ENCODE data around the gene MYO1D. TPM values are rescaled to one million over a fixed set of nuclear protein-coding genes. Genes with fewer than 3 reads are reported as not detected.

Gene MYO1D
- total RNA-seq, 1 donor = 94.0 TPM

DNA sequence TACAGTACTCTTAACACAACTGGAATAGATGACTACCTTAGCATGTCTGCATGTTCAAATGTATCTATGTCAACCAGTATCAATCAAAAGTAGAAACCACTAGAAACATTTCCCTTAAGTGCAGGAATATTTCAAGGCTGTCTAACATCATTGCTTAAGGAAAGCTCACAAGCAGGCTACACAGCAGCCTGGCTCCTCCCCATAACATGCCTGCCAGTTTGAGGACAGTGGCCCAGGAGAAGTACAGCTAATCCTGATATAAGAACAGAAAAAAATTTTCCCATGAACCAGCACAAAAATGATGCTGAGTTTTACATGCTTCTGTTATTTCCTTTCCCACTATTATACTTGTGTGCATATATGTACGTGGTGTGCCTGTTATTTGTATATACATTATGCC, 175.1 kb downstream of the MYO1D start:
- no peak overlapping the region for H3K4me3 ChIP-seq (ENCODE audit: low read depth, low read length)
- no peak for DNase-seq (ENCODE audit: low read depth)
- no peak for TF ChIP-seq CTCF (IDR thresholded peaks at IDR 0.05; ENCODE audit: insufficient read depth, low read length)

DNA sequence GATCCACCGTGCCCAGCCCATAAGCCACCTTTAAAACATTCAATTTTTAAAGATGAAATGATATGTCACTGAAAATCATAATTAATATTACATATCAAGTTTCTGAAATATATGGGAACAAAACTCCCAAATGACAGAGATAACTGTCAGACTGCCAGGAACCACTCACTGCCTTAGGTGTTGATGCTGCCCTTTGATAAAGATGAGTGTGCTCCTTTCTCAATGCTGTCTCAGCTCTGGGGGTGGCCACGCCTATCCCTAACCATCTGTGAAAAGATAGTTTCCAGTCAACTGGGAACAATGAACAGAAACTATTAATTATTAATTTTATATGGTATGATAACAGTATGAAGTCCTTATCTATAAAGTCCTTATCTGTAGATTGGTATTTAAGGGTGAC, 177.7 kb downstream of the MYO1D start:
- no peak for DNase-seq (ENCODE audit: low read depth)
- TF ChIP-seq CTCF (IDR thresholded peaks at IDR 0.05; ENCODE audit: insufficient read depth, low read length) = no peak
- no peak overlapping the region for H3K4me3 ChIP-seq (ENCODE audit: low read depth, low read length)

GRCh38 chr17:32697728-32698625, 178.9 kb downstream of the MYO1D start:
- no peak for TF ChIP-seq CTCF (IDR thresholded peaks at IDR 0.05; ENCODE audit: insufficient read depth, low read length)
- no peak for DNase-seq (ENCODE audit: low read depth)
- no peak overlapping the region for H3K4me3 ChIP-seq (ENCODE audit: low read depth, low read length)

DNA sequence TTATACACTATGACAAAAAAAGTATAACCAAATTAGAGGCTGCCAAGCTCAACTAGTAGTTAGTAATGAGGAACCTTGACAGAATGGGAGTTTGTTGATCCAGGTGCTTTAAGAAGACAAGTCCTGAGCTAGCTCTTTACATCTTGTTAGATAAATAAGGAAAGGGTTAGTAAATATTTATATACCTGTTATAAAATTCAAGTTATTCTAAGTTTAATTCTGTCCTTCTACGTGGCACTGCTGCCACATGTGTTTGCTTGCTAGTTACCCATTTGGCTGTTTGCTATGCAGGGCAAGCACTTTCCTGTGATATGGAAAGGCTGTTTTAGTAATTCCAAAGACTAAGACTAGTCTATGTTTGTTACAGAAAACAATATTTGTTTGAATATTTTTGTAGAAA, 180.5 kb downstream of the MYO1D start:
- no peak overlapping the region for H3K4me3 ChIP-seq (ENCODE audit: low read depth, low read length)
- no peak for DNase-seq (ENCODE audit: low read depth)
- TF ChIP-seq CTCF (IDR thresholded peaks at IDR 0.05; ENCODE audit: insufficient read depth, low read length) = no peak

- TF ChIP-seq CTCF (IDR thresholded peaks at IDR 0.05; ENCODE audit: insufficient read depth, low read length) = no peak
- DNase-seq (ENCODE audit: low read depth) = no peak
- H3K4me3 ChIP-seq (ENCODE audit: low read depth, low read length) = no peak overlapping the region
These were observed 181.1 kb downstream of the MYO1D start for GRCh38 chr17:32695864-32696263.

- H3K4me3 ChIP-seq (ENCODE audit: low read depth, low read length) = no peak overlapping the region
- no peak for DNase-seq (ENCODE audit: low read depth)
- no peak for TF ChIP-seq CTCF (IDR thresholded peaks at IDR 0.05; ENCODE audit: insufficient read depth, low read length)
These were observed 183.6 kb downstream of the MYO1D start for GRCh38 chr17:32693194-32693897.
